ENCODE measurements around the gene ITLN2.

GRCh38 chr1:160961419-160961818 is 6.8 kb upstream of the ITLN2 start:
- TF ChIP-seq GATA2 (IDR thresholded peaks at IDR 0.05; ENCODE audit: insufficient read depth, insufficient read length, low read depth, low read length) (no peak), JUN (IDR thresholded peaks at IDR 0.05; ENCODE audit: borderline replicate concordance, insufficient read depth, insufficient read length, low read depth) (no peak), POLR2A (IDR thresholded peaks at IDR 0.05; ENCODE audit: low read depth, low read length) (no peak), EZH2 (IDR thresholded peaks at IDR 0.05; ENCODE audit: borderline replicate concordance, low read depth, low read length, severe bottlenecking) (no peak)
- TF ChIP-seq, protein P1, sequence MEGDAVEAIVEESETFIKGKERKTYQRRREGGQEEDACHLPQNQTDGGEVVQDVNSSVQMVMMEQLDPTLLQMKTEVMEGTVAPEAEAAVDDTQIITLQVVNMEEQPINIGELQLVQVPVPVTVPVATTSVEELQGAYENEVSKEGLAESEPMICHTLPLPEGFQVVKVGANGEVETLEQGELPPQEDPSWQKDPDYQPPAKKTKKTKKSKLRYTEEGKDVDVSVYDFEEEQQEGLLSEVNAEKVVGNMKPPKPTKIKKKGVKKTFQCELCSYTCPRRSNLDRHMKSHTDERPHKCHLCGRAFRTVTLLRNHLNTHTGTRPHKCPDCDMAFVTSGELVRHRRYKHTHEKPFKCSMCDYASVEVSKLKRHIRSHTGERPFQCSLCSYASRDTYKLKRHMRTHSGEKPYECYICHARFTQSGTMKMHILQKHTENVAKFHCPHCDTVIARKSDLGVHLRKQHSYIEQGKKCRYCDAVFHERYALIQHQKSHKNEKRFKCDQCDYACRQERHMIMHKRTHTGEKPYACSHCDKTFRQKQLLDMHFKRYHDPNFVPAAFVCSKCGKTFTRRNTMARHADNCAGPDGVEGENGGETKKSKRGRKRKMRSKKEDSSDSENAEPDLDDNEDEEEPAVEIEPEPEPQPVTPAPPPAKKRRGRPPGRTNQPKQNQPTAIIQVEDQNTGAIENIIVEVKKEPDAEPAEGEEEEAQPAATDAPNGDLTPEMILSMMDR (IDR thresholded peaks at IDR 0.05; ENCODE audit: extremely low read depth in 1 of 2, insufficient read depth in 1 of 2, low read depth in 1 of 2, low read length in 2 of 2) = no peak
- TF ChIP-seq, protein P2, sequence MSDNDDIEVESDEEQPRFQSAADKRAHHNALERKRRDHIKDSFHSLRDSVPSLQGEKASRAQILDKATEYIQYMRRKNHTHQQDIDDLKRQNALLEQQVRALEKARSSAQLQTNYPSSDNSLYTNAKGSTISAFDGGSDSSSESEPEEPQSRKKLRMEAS (IDR thresholded peaks at IDR 0.05; ENCODE audit: insufficient read depth, insufficient read length) = no peak
